Caco-2 (cell line): ENCODE data around the gene LAMB4. TPM values are rescaled to one million over a fixed set of nuclear protein-coding genes. Genes with fewer than 3 reads are reported as not detected.

ENCODE experiments used
- Bru-seq: library from RNA; stranded (reverse); fragments of 400-500 nt; gene quantifications from one replicate; lab custom pipeline; 2021; lab: Mats Ljungman, UMichigan
- BruChase-seq, 2 experiments: library from RNA; stranded (reverse); fragments of 400-500 nt; gene quantifications; one replicate each; lab custom pipeline; 2021; lab: Mats Ljungman, UMichigan
- BruUV-seq: library from RNA; stranded (reverse); fragments of 400-500 nt; replicated peaks from 2 replicates; lab custom pipeline; 2021; lab: Mats Ljungman, UMichigan
- CTCF ChIA-PET: fragments of 300-600 bp; sonication (Branson Sonifier 250); formaldehyde crosslinking; loops from one replicate; lab custom pipeline; 2022; ENCODE audit warnings: antibody characterized with exemption; lab: Charles Lee
- POLR2A ChIA-PET: fragments of 300-600 bp; sonication (Branson Sonifier 250); formaldehyde crosslinking; loops from one replicate; lab custom pipeline; 2022; ENCODE audit warnings: antibody characterized with exemption; lab: Charles Lee
- DNase-seq, 2 experiments: peaks; one replicate each; pipeline versions ENCODE4 v3.0.0 to v3.0.0-alpha.2; 2020 to 2022
- H3K27me3 ChIP-seq: replicated peaks from 2 replicates; pipeline ENCODE4 v1.6.0; 2011; ENCODE audit warnings: low read length; ENCODE audit not compliant: control insufficient read depth, insufficient read depth
- H3K36me3 ChIP-seq: 2 replicates; pipeline ENCODE4 v1.5.1; 2011; ENCODE audit warnings: low read length; ENCODE audit not compliant: control insufficient read depth, insufficient read depth
- H3K4me1 ChIP-seq: fragments of 250-450 bp; sonication (Bioruptor Pico); 2 replicates; pipeline ENCODE4 v1.5.1; 2020; ENCODE audit warnings: mild to moderate bottlenecking
- H3K4me3 ChIP-seq: 2 replicates; pipeline ENCODE4 v1.5.1; 2011; ENCODE audit warnings: low read depth, mild to moderate bottlenecking, control low read depth, low read length
- H3K9me3 ChIP-seq: fragments of 250-450 bp; sonication (Bioruptor Pico); 2 replicates; pipeline ENCODE4 v1.5.1; 2020; ENCODE audit warnings: mild to moderate bottlenecking, moderate library complexity
- H3K27ac Mint-ChIP-seq: one replicate; pipeline ENCODE4 v1.8.0; 2022; ENCODE audit warnings: mixed read lengths; ENCODE audit not compliant: unreplicated experiment
- H3K27me3 Mint-ChIP-seq: one replicate; pipeline ENCODE4 v1.8.0; 2022; ENCODE audit warnings: mixed read lengths; ENCODE audit not compliant: insufficient read depth, unreplicated experiment
- H3K36me3 Mint-ChIP-seq: one replicate; pipeline ENCODE4 v1.8.0; 2022; ENCODE audit warnings: mild to moderate bottlenecking, mixed read lengths; ENCODE audit not compliant: insufficient read depth, unreplicated experiment
- H3K4me1 Mint-ChIP-seq: one replicate; pipeline ENCODE4 v1.8.0; 2022; ENCODE audit warnings: low read depth, mixed read lengths; ENCODE audit not compliant: unreplicated experiment
- H3K4me3 Mint-ChIP-seq: one replicate; pipeline ENCODE4 v1.8.0; 2022; ENCODE audit warnings: mild to moderate bottlenecking, moderate library complexity, mixed read lengths; ENCODE audit not compliant: unreplicated experiment
- H3K9me3 Mint-ChIP-seq: one replicate; pipeline ENCODE4 v1.8.0; 2022; ENCODE audit warnings: mixed read lengths; ENCODE audit not compliant: unreplicated experiment
- CTCF ChIP-seq, 2 experiments: fragments of 200-600 bp in 1 of 2; IDR thresholded peaks; 1 replicate in 1 of 2; 2 replicates in 1 of 2; pipeline versions ENCODE4 v1.5.1 to v1.8.0; 2011 to 2022; ENCODE audit warnings: antibody characterized with exemption in 1 of 2, control low read depth in 1 of 2, inconsistent platforms in 1 of 2, low read depth in 1 of 2, low read length in 1 of 2, mild to moderate bottlenecking in 1 of 2, moderate library complexity in 1 of 2; ENCODE audit not compliant: insufficient read depth in 1 of 2, severe bottlenecking in 1 of 2, unreplicated experiment in 1 of 2
- intact Hi-C: fragments of 100-400 bp; cut with micrococcal nuclease; formaldehyde crosslinking; loops from one replicate; pipeline ENCODE4 v1.10.0; 2022; ENCODE audit not compliant: unreplicated experiment
- long read RNA-seq: library from polyadenylated mRNA; stranded (forward); transcript quantifications from one replicate; pipeline ENCODE4 v2.0.0, GENCODE V29; 2022
- total RNA-seq: library from RNA; stranded (reverse); gene quantifications from 2 replicates; pipeline ENCODE4 v1.2.3, GENCODE V29; 2022

Gene LAMB4
- total RNA-seq (0.51 and 0.52 TPM in 2 replicates), Bru-seq, nascent RNA (percentile 29 among the genes with signal in this experiment), BruChase-seq, experiment 1, labeled RNA remaining after a 2-hour chase (percentile 36 among the genes with signal in this experiment), BruChase-seq, experiment 2, labeled RNA remaining after a 6-hour chase (percentile 37 among the genes with signal in this experiment)
- long read RNA-seq, partial matches to known transcripts, result 2 of 4 reads
- long read RNA-seq, other reads (novel, unspliced or antisense), result 2 of 4 reads

DNA sequence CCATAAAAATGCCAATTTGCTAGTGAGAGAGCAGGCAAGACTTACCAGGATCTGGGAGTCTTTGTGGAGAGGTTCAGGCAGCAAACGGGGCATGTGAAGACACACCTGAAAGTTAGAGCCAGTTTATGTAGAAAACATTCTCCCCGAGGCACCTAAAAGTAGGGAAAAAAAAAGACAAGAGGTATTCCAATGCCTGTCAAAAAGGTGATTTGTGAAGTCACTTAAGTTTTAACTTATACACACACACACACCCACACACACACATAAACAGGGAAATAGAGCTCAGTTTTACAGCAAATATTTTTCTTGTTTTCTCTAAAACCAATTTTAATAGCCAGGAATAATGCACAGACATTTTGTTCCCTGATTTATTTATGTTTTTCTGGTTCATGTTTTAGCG is at the start of gene LAMB4:
Gene LAMB4 (minus strand): TSS at position 101 of the 400 bp plus-strand sequence. CDS start 7,197 bp downstream, outside the sequence.
- Histone ChIP-seq H3K4me1 (peaks cover 11% of the 10 kb centered on the region), H3K9me3 (no peaks in the 10 kb centered on the region), H3K4me3 (no peak within 1 kb of the TSS), H3K36me3 (no peaks in the 10 kb centered on the region), H3K27me3 (no peaks in the 10 kb centered on the region)
- H3K4me3 Mint-ChIP-seq, result no peak within 1 kb of the TSS
- POLR2A ChIA-PET, result interaction anchor here (0.6 kb wide), 1 partner anchor 9 kb away, joined by 4 read pairs; no protein-coding TSS in a partner anchor
- intact Hi-C loops, result no loop called here
- TF ChIP-seq CTCF (IDR thresholded peaks at IDR 0.05; ENCODE audit: insufficient read depth in 1 of 2, low read depth in 1 of 2, low read length in 1 of 2, severe bottlenecking in 1 of 2, unreplicated experiment in 1 of 2), result no peak
- peak within 1 kb of the TSS; percentile 61 for H3K27ac Mint-ChIP-seq
- no TSS peak for BruUV-seq
- peaks cover 10% of the 10 kb centered on the region for H3K4me1 Mint-ChIP-seq
- H3K36me3 Mint-ChIP-seq, result no peaks in the 10 kb centered on the region
- no peaks in the 10 kb centered on the region for H3K9me3 Mint-ChIP-seq
- no peaks in the 10 kb centered on the region for H3K27me3 Mint-ChIP-seq
- no peak for DNase-seq
- CTCF ChIA-PET, result no interaction called here

DNA sequence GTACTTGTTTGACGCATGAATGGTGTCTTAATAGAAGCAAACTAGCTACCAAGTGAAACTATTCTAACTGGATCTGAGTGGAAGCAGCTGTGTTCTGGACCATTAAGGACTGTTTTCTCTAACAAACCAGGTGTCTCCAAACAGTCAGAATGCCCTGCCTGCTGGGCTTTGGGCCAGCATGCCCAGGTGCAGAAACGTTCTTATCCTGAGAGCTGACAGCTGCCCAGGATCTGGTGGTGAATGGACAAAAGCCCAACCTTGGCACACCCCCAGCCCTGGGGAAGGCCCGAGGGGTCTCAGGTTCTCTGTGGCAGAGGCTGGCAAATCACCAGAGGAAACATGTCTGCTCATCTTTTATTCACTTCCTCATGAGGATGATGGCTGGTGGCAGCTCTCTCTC is 48.2 kb upstream of the LAMB4 start:
- Mint-ChIP-seq H3K4me1 (no peaks in the 10 kb centered on the region), H3K9me3 (no peaks in the 10 kb centered on the region), H3K4me3 (no peak overlapping the region), H3K27ac (no peak overlapping the region), H3K36me3 (peaks cover 28% of the 10 kb centered on the region), H3K27me3 (no peaks in the 10 kb centered on the region)
- BruUV-seq, result no TSS peak
- H3K36me3 ChIP-seq, result no peaks in the 10 kb centered on the region
- ChIA-PET POLR2A (no interaction called here), CTCF (no interaction called here)
- H3K27me3 ChIP-seq, result no peaks in the 10 kb centered on the region
- DNase-seq, result no peak
- no peak for TF ChIP-seq CTCF (IDR thresholded peaks at IDR 0.05; ENCODE audit: insufficient read depth in 1 of 2, low read depth in 1 of 2, low read length in 1 of 2, severe bottlenecking in 1 of 2, unreplicated experiment in 1 of 2)
- no peak overlapping the region for H3K4me3 ChIP-seq
- no peaks in the 10 kb centered on the region for H3K9me3 ChIP-seq
- H3K4me1 ChIP-seq, result peaks cover 4% of the 10 kb centered on the region; the same call in 1 of the 2 replicates
- intact Hi-C loops, result no loop called here

DNA sequence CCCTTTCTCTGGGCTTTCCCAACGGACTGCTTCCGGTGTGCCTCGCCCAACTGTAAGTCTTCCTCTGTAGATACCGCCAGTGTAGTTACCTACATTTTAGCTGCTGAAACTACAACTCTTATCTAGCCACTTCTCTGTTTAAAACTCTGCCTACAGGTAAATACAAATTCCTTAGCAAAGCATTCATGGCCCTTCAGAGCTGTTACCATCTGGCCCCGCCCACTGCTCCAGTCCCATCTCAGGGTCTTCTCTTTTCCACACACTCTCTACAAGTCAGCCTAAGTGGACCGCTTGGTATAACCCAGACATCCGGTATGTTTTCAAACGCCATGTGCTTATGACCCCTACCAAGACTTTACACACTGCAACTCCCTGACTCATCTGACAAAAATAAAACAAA is 41.0 kb upstream of the LAMB4 start:
- H3K36me3 Mint-ChIP-seq, result peaks cover 13% of the 10 kb centered on the region
- H3K9me3 Mint-ChIP-seq, result no peaks in the 10 kb centered on the region
- Histone ChIP-seq H3K27me3 (no peaks in the 10 kb centered on the region), H3K4me3 (no peak overlapping the region), H3K36me3 (no peaks in the 10 kb centered on the region), H3K9me3 (no peaks in the 10 kb centered on the region), H3K4me1 (no peaks in the 10 kb centered on the region)
- no peak overlapping the region for H3K4me3 Mint-ChIP-seq
- no peak for DNase-seq
- CTCF ChIA-PET, result no interaction called here
- no peaks in the 10 kb centered on the region for H3K27me3 Mint-ChIP-seq
- intact Hi-C loops, result no loop called here
- POLR2A ChIA-PET, result interaction anchor here (0.6 kb wide), 1 partner anchor 308 kb away, joined by 4 read pairs; no protein-coding TSS in a partner anchor
- no peak overlapping the region for H3K27ac Mint-ChIP-seq
- peaks cover 9% of the 10 kb centered on the region for H3K4me1 Mint-ChIP-seq
- TF ChIP-seq CTCF (IDR thresholded peaks at IDR 0.05; ENCODE audit: insufficient read depth in 1 of 2, low read depth in 1 of 2, low read length in 1 of 2, severe bottlenecking in 1 of 2, unreplicated experiment in 1 of 2), result no peak
- BruUV-seq, result no TSS peak
